HCT116 (cell line): ENCODE results near the gene DAZAP1. TPM values are rescaled to one million over a fixed set of nuclear protein-coding genes. Genes with fewer than 3 reads are reported as not detected.

Experiments
- ATAC-seq: fragments of 200-7000 bp; cut with Tn5 transposase; 2 replicates; pipeline ENCODE4 v1.9.1; 2020; ENCODE audit warnings: mild to moderate bottlenecking, moderate library complexity
- BruUV-seq: library from RNA; stranded (reverse); fragments of 400-500 nt; replicated peaks from 2 replicates; lab custom pipeline; 2021; lab: Mats Ljungman, UMichigan
- CTCF ChIA-PET: fragments of 300-600 bp; sonication (Branson Sonifier 250); formaldehyde crosslinking; loops from one replicate; lab custom pipeline; 2021; ENCODE audit warnings: antibody characterized with exemption; lab: Charles Lee
- POLR2A ChIA-PET: fragments of 300-600, 350-600 bp; sonication (Branson Sonifier 250); formaldehyde crosslinking; loops from one replicate; lab custom pipeline; 2021; ENCODE audit warnings: antibody characterized with exemption; lab: Charles Lee
- RAD21 ChIA-PET, 2 experiments: fragments of 300-600 bp; sonication (Branson Sonifier 250); formaldehyde crosslinking; loops; one replicate each; lab custom pipeline; 2023; ENCODE audit warnings: low total read pairs in 2 of 2; ENCODE audit not compliant: uncharacterized antibody in 2 of 2, unreplicated experiment in 2 of 2, low non-redundant PET in 1 of 2; lab: Charles Lee
- DNase-seq: peaks from one replicate; pipeline ENCODE4 v3.0.0-alpha.2; 2010; ENCODE audit warnings: low read depth, low spot score
- H2AFZ ChIP-seq: fragments of 200-600 bp; shearing (Covaris generic), sonication (generic); 2 replicates; pipeline ENCODE4 v1.6.1; 2017; ENCODE audit warnings: low read depth, mixed run types, mixed read lengths, antibody characterized with exemption, low read length; ENCODE audit not compliant: poor library complexity, severe bottlenecking
- H3K27ac ChIP-seq: 2 replicates; pipeline ENCODE4 v1.5.1; 2012; ENCODE audit warnings: low read depth, low read length
- H3K27me3 ChIP-seq: fragments of 200-600 bp; sonication (generic); 2 replicates; pipeline ENCODE4 v1.6.1; 2016; ENCODE audit warnings: mixed run types, low read length, mixed read lengths; ENCODE audit not compliant: insufficient read depth
- H3K36me3 ChIP-seq, 2 experiments: fragments of 200-500 bp in 1 of 2; fragments of 200-600 bp in 1 of 2; sonication (Bioruptor generic) in 1 of 2; sonication (generic) in 1 of 2; 2 replicates each; pipeline versions ENCODE4 v1.5.1 to v1.6.1; 2014 to 2016; ENCODE audit warnings: low read length in 2 of 2, inconsistent platforms in 1 of 2, mixed read lengths in 1 of 2, mixed run types in 1 of 2; ENCODE audit not compliant: insufficient read depth in 2 of 2, control insufficient read depth in 1 of 2
- H3K4me1 ChIP-seq, 2 experiments: fragments of 200-600 bp in 1 of 2; sonication (generic) in 1 of 2; 2 replicates each; pipeline versions ENCODE4 v1.5.1 to v1.6.1; 2012 to 2017; ENCODE audit warnings: low read length in 2 of 2, inconsistent platforms in 1 of 2, mild to moderate bottlenecking in 1 of 2, mixed read lengths in 1 of 2, mixed run types in 1 of 2, moderate library complexity in 1 of 2; ENCODE audit not compliant: insufficient read depth in 2 of 2, control insufficient read depth in 1 of 2
- H3K4me2 ChIP-seq: fragments of 200-600 bp; sonication (generic); 2 replicates; pipeline ENCODE4 v1.6.1; 2017; ENCODE audit warnings: mixed run types, low read length, mixed read lengths
- H3K4me3 ChIP-seq, 2 experiments: fragments of 200-600 bp in 1 of 2; sonication (generic) in 1 of 2; replicated peaks in 1 of 2; 2 replicates each; pipeline ENCODE4 v1.5.1; 2011 to 2016; ENCODE audit warnings: low read length in 2 of 2, control low read depth in 1 of 2, low read depth in 1 of 2, mild to moderate bottlenecking in 1 of 2, mixed read lengths in 1 of 2, mixed run types in 1 of 2
- H3K79me2 ChIP-seq: fragments of 200-600 bp; sonication (generic); 2 replicates; pipeline ENCODE4 v1.6.1; 2017; ENCODE audit warnings: mild to moderate bottlenecking, mixed run types, low read length, moderate library complexity, mixed read lengths; ENCODE audit not compliant: insufficient read depth
- H3K9ac ChIP-seq: fragments of 200-600 bp; sonication (generic); 2 replicates; pipeline ENCODE4 v1.6.1; 2016; ENCODE audit warnings: low read length, mixed read lengths
- H3K9me2 ChIP-seq: fragments of 200-600 bp; sonication (generic), shearing (Covaris generic); 2 replicates; pipeline ENCODE4 v1.6.1; 2017; ENCODE audit warnings: mixed run types, mild to moderate bottlenecking, moderate library complexity; ENCODE audit not compliant: insufficient read depth
- H3K9me3 ChIP-seq, 2 experiments: fragments of 200-500 bp in 1 of 2; fragments of 200-600 bp in 1 of 2; sonication (Bioruptor generic) in 1 of 2; sonication (generic) in 1 of 2; 2 replicates each; pipeline ENCODE4 v1.6.1; 2014 to 2017; ENCODE audit warnings: low read length in 2 of 2, mixed read lengths in 2 of 2, inconsistent platforms in 1 of 2, low read depth in 1 of 2, mild to moderate bottlenecking in 1 of 2, mixed run types in 1 of 2, moderate library complexity in 1 of 2; ENCODE audit not compliant: control insufficient read depth in 1 of 2, insufficient read depth in 1 of 2
- H4K20me1 ChIP-seq: fragments of 200-600 bp; sonication (generic), shearing (Covaris generic); 2 replicates; pipeline ENCODE4 v1.6.1; 2017; ENCODE audit warnings: mixed run types, mild to moderate bottlenecking, moderate library complexity; ENCODE audit not compliant: insufficient read depth
- ATF3 ChIP-seq: IDR thresholded peaks from 2 replicates; pipeline ENCODE4 v1.6.1; 2012
- CBX3 ChIP-seq: IDR thresholded peaks from 2 replicates; pipeline ENCODE4 v1.6.1; 2012; ENCODE audit warnings: low read depth
- CEBPB ChIP-seq: IDR thresholded peaks from 2 replicates; pipeline ENCODE4 v1.6.1; 2012; ENCODE audit warnings: low read depth
- CTCF ChIP-seq, 3 experiments: fragments of 200-600 bp in 1 of 3; sonication (generic) in 1 of 3; IDR thresholded peaks in 2 of 3; conservative IDR thresholded peaks in 1 of 3; 2 replicates each; pipeline ENCODE4 v1.5.1; 2012 to 2017; ENCODE audit warnings: low read depth in 2 of 3, low read length in 2 of 3, antibody characterized with exemption in 1 of 3, borderline replicate concordance in 1 of 3, control low read depth in 1 of 3, mild to moderate bottlenecking in 1 of 3, mixed read lengths in 1 of 3, mixed run types in 1 of 3, moderate library complexity in 1 of 3; ENCODE audit not compliant: insufficient read depth in 1 of 3
- ELF1 ChIP-seq: IDR thresholded peaks from 2 replicates; pipeline ENCODE4 v1.6.1; 2012; ENCODE audit warnings: low read depth, borderline replicate concordance
- EZH2 ChIP-seq: fragments of 200-600 bp; sonication (generic); IDR thresholded peaks from 2 replicates; pipeline ENCODE4 v1.6.1; 2017; ENCODE audit warnings: antibody characterized with exemption, mixed run types
- FOSL1 ChIP-seq: IDR thresholded peaks from 2 replicates; pipeline ENCODE4 v1.6.1; 2012; ENCODE audit warnings: low read depth
- JUND ChIP-seq: IDR thresholded peaks from 2 replicates; pipeline ENCODE4 v1.6.1; 2012
- MAX ChIP-seq: IDR thresholded peaks from 2 replicates; pipeline ENCODE4 v1.6.1; 2012
- POLR2AphosphoS5 ChIP-seq: IDR thresholded peaks from 2 replicates; pipeline ENCODE4 v1.6.1; 2011; ENCODE audit warnings: mild to moderate bottlenecking, low read depth, low read length, moderate library complexity
- RAD21 ChIP-seq: IDR thresholded peaks from 2 replicates; pipeline ENCODE4 v1.6.1; 2012; ENCODE audit warnings: low read depth, mild to moderate bottlenecking
- SIN3A ChIP-seq: IDR thresholded peaks from 2 replicates; pipeline ENCODE4 v1.6.1; 2012; ENCODE audit warnings: low read depth
- SP1 ChIP-seq: IDR thresholded peaks from 2 replicates; pipeline ENCODE4 v1.6.1; 2012; ENCODE audit warnings: low read depth
- SRF ChIP-seq: IDR thresholded peaks from 2 replicates; pipeline ENCODE4 v1.6.1; 2012; ENCODE audit warnings: low read depth
- TCF7L2 ChIP-seq: IDR thresholded peaks from 2 replicates; pipeline ENCODE4 v1.7.0; 2011; ENCODE audit warnings: borderline replicate concordance, inconsistent platforms; ENCODE audit not compliant: insufficient read depth, insufficient read length; ENCODE audit errors: extremely low read depth
- YY1 ChIP-seq: IDR thresholded peaks from 2 replicates; pipeline ENCODE4 v1.6.1; 2011; ENCODE audit warnings: low read length, low read depth, moderate library complexity, mild to moderate bottlenecking; ENCODE audit not compliant: insufficient replicate concordance; ENCODE audit errors: extremely low read depth
- ZNF274 ChIP-seq: fragments of 200-500 bp; sonication (Bioruptor generic); IDR thresholded peaks from 2 replicates; pipeline ENCODE4 v1.6.1; 2014; ENCODE audit warnings: mild to moderate bottlenecking, low read depth, low read length, inconsistent platforms
- intact Hi-C: fragments of 100-400 bp; cut with micrococcal nuclease; formaldehyde crosslinking; loops from 2 replicates; pipeline ENCODE4 v1.10.0; 2022
- total RNA-seq: library from RNA; stranded (reverse); gene quantifications from one replicate; pipeline ENCODE4 v1.2.1, GENCODE V29; 2021; ENCODE audit not compliant: unreplicated experiment

DAZAP1 gene
- total RNA-seq, 1 experiment from 2014 or later = 191 TPM

GRCh38 chr19:1426736-1427135, 19.4 kb downstream of the DAZAP1 start:
- TF ChIP-seq MAX = no peak
- TF ChIP-seq ZNF274 = no peak
- TF ChIP-seq CBX3 = no peak
- TF ChIP-seq SP1 = no peak
- TF ChIP-seq ELF1 = no peak
- TF ChIP-seq SIN3A = no peak
- TF ChIP-seq RAD21 = no peak
- no peak for TF ChIP-seq TCF7L2
- TF ChIP-seq POLR2AphosphoS5 = no peak
- TF ChIP-seq ATF3 = no peak
- TF ChIP-seq FOSL1 = no peak
- no peak for TF ChIP-seq SRF
- no peak for TF ChIP-seq EZH2
- no peak for TF ChIP-seq CEBPB
- no peak for TF ChIP-seq YY1
- TF ChIP-seq CTCF (IDR thresholded peaks at IDR 0.05 in 2 of 3, conservative IDR thresholded peaks at IDR 0.05 in 1 of 3; ENCODE audit: borderline replicate concordance in 1 of 3, insufficient read depth in 1 of 3, low read depth in 2 of 3, low read length in 2 of 3) = no peak
- TF ChIP-seq JUND = no peak
- H3K27me3 ChIP-seq = no peaks in the 10 kb centered on the region
- H3K4me2 ChIP-seq = no peak overlapping the region
- BruUV-seq = no TSS peak
- H3K9me2 ChIP-seq = no peaks in the 10 kb centered on the region
- ATAC-seq = no peak
- no peak overlapping the region for H2AFZ ChIP-seq
- no peak overlapping the region for H3K27ac ChIP-seq
- RAD21 ChIA-PET = no interaction called here
- no peak overlapping the region for H3K4me3 ChIP-seq
- H3K36me3 ChIP-seq = peaks cover 48 to 66% of the 10 kb centered on the region in 2 experiments
- CTCF ChIA-PET = no interaction called here
- H4K20me1 ChIP-seq = no peaks in the 10 kb centered on the region
- intact Hi-C loops = no loop called here
- H3K9ac ChIP-seq = no peak overlapping the region
- POLR2A ChIA-PET = no interaction called here
- peaks cover 87% of the 10 kb centered on the region for H3K79me2 ChIP-seq
- H3K4me1 ChIP-seq = no peaks in the 10 kb centered on the region
- no peak for DNase-seq
- no peaks in the 10 kb centered on the region for H3K9me3 ChIP-seq
